ENCODE results near the gene IKZF3.
"Not testable (repeated sequence)": the region's sequence is repeated elsewhere in the genome, so short reads cannot be mapped to it uniquely, and the experiment has no call there.

The IKZF3 gene

DNA sequence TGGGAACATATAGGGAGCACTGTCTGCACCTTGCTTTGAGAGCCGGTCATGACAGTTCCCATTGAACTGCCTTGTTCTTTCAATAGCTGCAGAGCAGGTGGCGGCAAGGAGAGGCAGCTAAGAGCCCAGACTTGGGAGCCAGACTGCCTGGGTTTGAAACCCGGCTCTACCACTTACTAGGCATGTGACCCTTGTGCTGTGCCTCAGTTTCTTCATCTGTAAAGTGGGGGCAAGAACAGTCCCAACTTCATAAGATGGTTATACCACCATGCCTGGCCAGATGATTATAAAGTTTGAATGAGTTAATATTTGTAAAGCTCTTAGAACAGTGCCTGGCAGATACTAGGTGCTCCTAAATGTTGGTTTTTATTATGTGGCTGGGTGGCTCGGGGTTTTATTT is 149.9 kb downstream of the IKZF3 start:
- no peak for DNase-seq

- no peak for DNase-seq
Observed at GRCh38 chr17:39711851-39712250, 152.3 kb downstream of the IKZF3 start.

GRCh38 chr17:39711071-39711470 is 153.0 kb downstream of the IKZF3 start:
- not testable (repeated sequence) for DNase-seq

GRCh38 chr17:39709998-39710964 is 153.8 kb downstream of the IKZF3 start:
- DNase-seq = no peak

DNA sequence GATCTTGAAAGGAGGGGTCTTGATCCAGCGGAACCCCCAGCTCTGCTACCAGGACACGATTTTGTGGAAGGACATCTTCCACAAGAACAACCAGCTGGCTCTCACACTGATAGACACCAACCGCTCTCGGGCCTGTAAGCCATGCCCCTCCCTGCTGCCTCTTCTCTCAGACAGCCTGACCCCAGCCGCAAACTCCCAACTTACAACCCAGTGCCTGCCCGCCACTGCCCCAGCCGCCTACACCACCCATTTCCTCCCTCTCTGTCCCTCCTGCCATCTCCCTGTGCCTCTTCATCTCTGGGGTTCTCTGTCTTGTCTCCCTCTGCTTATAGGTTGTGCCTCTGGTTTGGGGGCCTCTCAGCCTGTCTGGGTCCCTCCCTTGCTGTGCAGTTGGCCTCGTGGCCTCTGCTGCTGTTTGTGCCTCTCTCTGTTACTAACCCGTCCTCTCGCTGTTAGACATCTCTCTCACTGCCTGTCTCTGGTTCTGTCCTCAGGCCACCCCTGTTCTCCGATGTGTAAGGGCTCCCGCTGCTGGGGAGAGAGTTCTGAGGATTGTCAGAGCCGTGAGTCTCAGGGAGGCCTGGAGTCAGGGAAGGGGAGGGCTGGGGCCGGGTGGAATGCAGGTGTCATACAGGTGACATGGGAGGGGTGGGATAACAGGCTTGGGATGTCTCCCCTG is 154.7 kb downstream of the IKZF3 start:
- no peak for DNase-seq

All from T-helper 1 cell (primary cell).